ENCODE data around the gene USH2A.

USH2A gene

GRCh38 chr1:215645861-215646260 lies 777.4 kb downstream of the USH2A start (continued):
- TF ChIP-seq, protein P1, sequence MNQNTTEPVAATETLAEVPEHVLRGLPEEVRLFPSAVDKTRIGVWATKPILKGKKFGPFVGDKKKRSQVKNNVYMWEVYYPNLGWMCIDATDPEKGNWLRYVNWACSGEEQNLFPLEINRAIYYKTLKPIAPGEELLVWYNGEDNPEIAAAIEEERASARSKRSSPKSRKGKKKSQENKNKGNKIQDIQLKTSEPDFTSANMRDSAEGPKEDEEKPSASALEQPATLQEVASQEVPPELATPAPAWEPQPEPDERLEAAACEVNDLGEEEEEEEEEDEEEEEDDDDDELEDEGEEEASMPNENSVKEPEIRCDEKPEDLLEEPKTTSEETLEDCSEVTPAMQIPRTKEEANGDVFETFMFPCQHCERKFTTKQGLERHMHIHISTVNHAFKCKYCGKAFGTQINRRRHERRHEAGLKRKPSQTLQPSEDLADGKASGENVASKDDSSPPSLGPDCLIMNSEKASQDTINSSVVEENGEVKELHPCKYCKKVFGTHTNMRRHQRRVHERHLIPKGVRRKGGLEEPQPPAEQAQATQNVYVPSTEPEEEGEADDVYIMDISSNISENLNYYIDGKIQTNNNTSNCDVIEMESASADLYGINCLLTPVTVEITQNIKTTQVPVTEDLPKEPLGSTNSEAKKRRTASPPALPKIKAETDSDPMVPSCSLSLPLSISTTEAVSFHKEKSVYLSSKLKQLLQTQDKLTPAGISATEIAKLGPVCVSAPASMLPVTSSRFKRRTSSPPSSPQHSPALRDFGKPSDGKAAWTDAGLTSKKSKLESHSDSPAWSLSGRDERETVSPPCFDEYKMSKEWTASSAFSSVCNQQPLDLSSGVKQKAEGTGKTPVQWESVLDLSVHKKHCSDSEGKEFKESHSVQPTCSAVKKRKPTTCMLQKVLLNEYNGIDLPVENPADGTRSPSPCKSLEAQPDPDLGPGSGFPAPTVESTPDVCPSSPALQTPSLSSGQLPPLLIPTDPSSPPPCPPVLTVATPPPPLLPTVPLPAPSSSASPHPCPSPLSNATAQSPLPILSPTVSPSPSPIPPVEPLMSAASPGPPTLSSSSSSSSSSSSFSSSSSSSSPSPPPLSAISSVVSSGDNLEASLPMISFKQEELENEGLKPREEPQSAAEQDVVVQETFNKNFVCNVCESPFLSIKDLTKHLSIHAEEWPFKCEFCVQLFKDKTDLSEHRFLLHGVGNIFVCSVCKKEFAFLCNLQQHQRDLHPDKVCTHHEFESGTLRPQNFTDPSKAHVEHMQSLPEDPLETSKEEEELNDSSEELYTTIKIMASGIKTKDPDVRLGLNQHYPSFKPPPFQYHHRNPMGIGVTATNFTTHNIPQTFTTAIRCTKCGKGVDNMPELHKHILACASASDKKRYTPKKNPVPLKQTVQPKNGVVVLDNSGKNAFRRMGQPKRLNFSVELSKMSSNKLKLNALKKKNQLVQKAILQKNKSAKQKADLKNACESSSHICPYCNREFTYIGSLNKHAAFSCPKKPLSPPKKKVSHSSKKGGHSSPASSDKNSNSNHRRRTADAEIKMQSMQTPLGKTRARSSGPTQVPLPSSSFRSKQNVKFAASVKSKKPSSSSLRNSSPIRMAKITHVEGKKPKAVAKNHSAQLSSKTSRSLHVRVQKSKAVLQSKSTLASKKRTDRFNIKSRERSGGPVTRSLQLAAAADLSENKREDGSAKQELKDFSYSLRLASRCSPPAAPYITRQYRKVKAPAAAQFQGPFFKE (tag by site-specific recombination; IDR thresholded peaks at IDR 0.05; ENCODE audit: borderline replicate concordance) = no peak
- TF ChIP-seq ZNF121 (tag by site-specific recombination; IDR thresholded peaks at IDR 0.05) (no peak), ZNF560 (tag by site-specific recombination; IDR thresholded peaks at IDR 0.05; ENCODE audit: borderline replicate concordance) (no peak)
- TF ChIP-seq, protein P2, sequence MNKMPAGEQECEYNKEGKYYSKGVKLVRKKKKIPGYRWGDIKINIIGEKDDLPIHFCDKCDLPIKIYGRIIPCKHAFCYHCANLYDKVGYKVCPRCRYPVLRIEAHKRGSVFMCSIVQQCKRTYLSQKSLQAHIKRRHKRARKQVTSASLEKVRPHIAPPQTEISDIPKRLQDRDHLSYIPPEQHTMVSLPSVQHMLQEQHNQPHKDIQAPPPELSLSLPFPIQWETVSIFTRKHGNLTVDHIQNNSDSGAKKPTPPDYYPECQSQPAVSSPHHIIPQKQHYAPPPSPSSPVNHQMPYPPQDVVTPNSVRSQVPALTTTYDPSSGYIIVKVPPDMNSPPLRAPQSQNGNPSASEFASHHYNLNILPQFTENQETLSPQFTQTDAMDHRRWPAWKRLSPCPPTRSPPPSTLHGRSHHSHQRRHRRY (tag by site-specific recombination; IDR thresholded peaks at IDR 0.05) = no peak

- CTCF ChIA-PET = no interaction called here
- TF ChIP-seq ZNF837 (tag by site-specific recombination; IDR thresholded peaks at IDR 0.05) = no peak
- no peak for TF ChIP-seq ZSCAN18 (tag by site-specific recombination; IDR thresholded peaks at IDR 0.05)
- TF ChIP-seq ZBTB11 (tag by site-specific recombination; conservative IDR thresholded peaks at IDR 0.05; ENCODE audit: low read depth) = no peak
- TF ChIP-seq, protein P3, sequence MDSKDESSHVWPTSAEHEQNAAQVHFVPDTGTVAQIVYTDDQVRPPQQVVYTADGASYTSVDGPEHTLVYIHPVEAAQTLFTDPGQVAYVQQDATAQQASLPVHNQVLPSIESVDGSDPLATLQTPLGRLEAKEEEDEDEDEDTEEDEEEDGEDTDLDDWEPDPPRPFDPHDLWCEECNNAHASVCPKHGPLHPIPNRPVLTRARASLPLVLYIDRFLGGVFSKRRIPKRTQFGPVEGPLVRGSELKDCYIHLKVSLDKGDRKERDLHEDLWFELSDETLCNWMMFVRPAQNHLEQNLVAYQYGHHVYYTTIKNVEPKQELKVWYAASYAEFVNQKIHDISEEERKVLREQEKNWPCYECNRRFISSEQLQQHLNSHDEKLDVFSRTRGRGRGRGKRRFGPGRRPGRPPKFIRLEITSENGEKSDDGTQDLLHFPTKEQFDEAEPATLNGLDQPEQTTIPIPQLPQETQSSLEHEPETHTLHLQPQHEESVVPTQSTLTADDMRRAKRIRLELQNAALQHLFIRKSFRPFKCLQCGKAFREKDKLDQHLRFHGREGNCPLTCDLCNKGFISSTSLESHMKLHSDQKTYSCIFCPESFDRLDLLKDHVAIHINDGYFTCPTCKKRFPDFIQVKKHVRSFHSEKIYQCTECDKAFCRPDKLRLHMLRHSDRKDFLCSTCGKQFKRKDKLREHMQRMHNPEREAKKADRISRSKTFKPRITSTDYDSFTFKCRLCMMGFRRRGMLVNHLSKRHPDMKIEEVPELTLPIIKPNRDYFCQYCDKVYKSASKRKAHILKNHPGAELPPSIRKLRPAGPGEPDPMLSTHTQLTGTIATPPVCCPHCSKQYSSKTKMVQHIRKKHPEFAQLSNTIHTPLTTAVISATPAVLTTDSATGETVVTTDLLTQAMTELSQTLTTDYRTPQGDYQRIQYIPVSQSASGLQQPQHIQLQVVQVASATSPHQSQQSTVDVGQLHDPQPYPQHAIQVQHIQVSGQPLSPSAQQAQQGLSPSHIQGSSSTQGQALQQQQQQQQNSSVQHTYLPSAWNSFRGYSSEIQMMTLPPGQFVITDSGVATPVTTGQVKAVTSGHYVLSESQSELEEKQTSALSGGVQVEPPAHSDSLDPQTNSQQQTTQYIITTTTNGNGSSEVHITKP (tag by site-specific recombination; IDR thresholded peaks at IDR 0.05) = no peak
- no peaks in the 10 kb centered on the region for H3K36me3 ChIP-seq (ENCODE audit: control insufficient read depth in 2 of 2, insufficient read depth in 1 of 2, low read length in 2 of 2)
These were observed 778.1 kb downstream of the USH2A start for GRCh38 chr1:215645182-215645581.

More at GRCh38 chr1:215645182-215645581, 778.1 kb downstream of the USH2A start:
- no peaks in the 10 kb centered on the region for H3K4me1 ChIP-seq (ENCODE audit: control insufficient read depth, insufficient read depth, low read length)
- H3K27ac ChIP-seq (ENCODE audit: extremely low read depth, low read depth, low read length) = no peak overlapping the region
- POLR2A ChIA-PET = no interaction called here
- no peaks in the 10 kb centered on the region for H3K9me3 ChIP-seq (ENCODE audit: control insufficient read depth, insufficient read depth, low read depth, low read length)
- no peak overlapping the region for H3K4me3 ChIP-seq (ENCODE audit: low read depth, low read length)

Measured in HEK293 (cell line).